HepG2 (cell line): ENCODE results near the gene GNPAT. TPM values are rescaled to one million over a fixed set of nuclear protein-coding genes. Genes with fewer than 3 reads are reported as not detected.

Source experiments
- CENPBD1 ChIP-seq: sonication (generic); formaldehyde crosslinking; IDR thresholded peaks from 2 replicates; pipeline ENCODE4 v1.8.0; 2022; ENCODE audit warnings: missing genetic modification reagents, low read depth, mild to moderate bottlenecking, borderline replicate concordance
- FLYWCH1 ChIP-seq: sonication (generic); formaldehyde crosslinking; IDR thresholded peaks from 2 replicates; pipeline ENCODE4 v1.8.1; 2023; ENCODE audit warnings: mild to moderate bottlenecking, missing genetic modification reagents
- FOXC1 ChIP-seq: sonication (generic); formaldehyde crosslinking; IDR thresholded peaks from 2 replicates; pipeline ENCODE4 v1.8.0; 2022; ENCODE audit warnings: mild to moderate bottlenecking, missing genetic modification reagents, borderline replicate concordance
- GTF3A ChIP-seq: sonication (generic); formaldehyde crosslinking; conservative IDR thresholded peaks from 2 replicates; pipeline ENCODE4 v1.4.0; 2020; ENCODE audit warnings: mild to moderate bottlenecking, missing genetic modification reagents
- HCFC1 ChIP-seq: fragments of 150-350 bp; IDR thresholded peaks from 2 replicates; pipeline ENCODE4 v1.6.1; 2014; ENCODE audit warnings: low read depth, low read length
- HOXA5 ChIP-seq: sonication (generic); formaldehyde crosslinking; IDR thresholded peaks from 2 replicates; pipeline ENCODE4 v1.4.0; 2020; ENCODE audit warnings: missing genetic modification reagents
- HOXA7 ChIP-seq: sonication (generic); formaldehyde crosslinking; IDR thresholded peaks from 2 replicates; pipeline ENCODE4 v1.8.1; 2022; ENCODE audit warnings: mild to moderate bottlenecking, missing genetic modification reagents, moderate library complexity
- HOXA9 ChIP-seq: sonication (generic); formaldehyde crosslinking; IDR thresholded peaks from 2 replicates; pipeline ENCODE4 v1.8.1; 2022; ENCODE audit warnings: missing genetic modification reagents, mild to moderate bottlenecking, moderate library complexity, borderline replicate concordance
- MXI1 ChIP-seq: IDR thresholded peaks from 3 replicates; pipeline ENCODE4 v1.6.1; 2012; ENCODE audit warnings: low read depth, low read length, inconsistent platforms, borderline replicate concordance
- NFE2 ChIP-seq: sonication (generic); formaldehyde crosslinking; IDR thresholded peaks from 2 replicates; pipeline ENCODE4 v1.4.0; 2020; ENCODE audit warnings: missing genetic modification reagents
- NFIC ChIP-seq: IDR thresholded peaks from 2 replicates; pipeline ENCODE4 v1.6.1; 2012; ENCODE audit warnings: mild to moderate bottlenecking, low read length, inconsistent platforms
- NR1H2 ChIP-seq: sonication (generic); formaldehyde crosslinking; IDR thresholded peaks from 2 replicates; pipeline ENCODE4 v1.8.1; 2022; ENCODE audit warnings: low read depth, missing genetic modification reagents, borderline replicate concordance
- PHB2 ChIP-seq: fragments of 450-650 bp; IDR thresholded peaks from 2 replicates; pipeline ENCODE4 v1.6.1; 2018; ENCODE audit not compliant: partially characterized antibody
- POGZ ChIP-seq: sonication (generic); formaldehyde crosslinking; IDR thresholded peaks from 2 replicates; pipeline ENCODE4 v1.4.0; 2020; ENCODE audit warnings: mild to moderate bottlenecking, missing genetic modification reagents
- POLR2A ChIP-seq, 2 experiments: IDR thresholded peaks; 2 replicates each; pipeline ENCODE4 v1.6.1; 2011; ENCODE audit warnings: low read depth in 2 of 2, low read length in 2 of 2, mild to moderate bottlenecking in 1 of 2, moderate library complexity in 1 of 2; ENCODE audit not compliant: insufficient read depth in 1 of 2
- POLR2AphosphoS5 ChIP-seq: IDR thresholded peaks from 2 replicates; pipeline ENCODE4 v1.6.1; 2012; ENCODE audit warnings: low read depth, low read length
- ZBTB20 ChIP-seq: sonication (generic); formaldehyde crosslinking; IDR thresholded peaks from 2 replicates; pipeline ENCODE4 v1.8.1; 2023; ENCODE audit warnings: missing genetic modification reagents, low read depth, mild to moderate bottlenecking, borderline replicate concordance
- ZBTB39 ChIP-seq: sonication (generic); formaldehyde crosslinking; IDR thresholded peaks from 2 replicates; pipeline ENCODE4 v1.5.0; 2020; ENCODE audit warnings: missing genetic modification reagents
- ZBTB7B ChIP-seq: sonication (generic); formaldehyde crosslinking; IDR thresholded peaks from 2 replicates; pipeline ENCODE4 v1.4.0; 2020; ENCODE audit warnings: missing genetic modification reagents
- ZFP36L2 ChIP-seq: sonication (generic); formaldehyde crosslinking; IDR thresholded peaks from 2 replicates; pipeline ENCODE4 v1.4.0; 2020; ENCODE audit warnings: missing genetic modification reagents
- ZMYM3 ChIP-seq: sonication (generic); formaldehyde crosslinking; IDR thresholded peaks from 2 replicates; pipeline ENCODE4 v1.5.1; 2020; ENCODE audit warnings: mild to moderate bottlenecking, missing genetic modification reagents
- ZNF460 ChIP-seq: sonication (generic); formaldehyde crosslinking; IDR thresholded peaks from 2 replicates; pipeline ENCODE4 v1.5.1; 2020; ENCODE audit warnings: missing genetic modification reagents, mild to moderate bottlenecking, borderline replicate concordance
- ZNF644 ChIP-seq: IDR thresholded peaks from 2 replicates; pipeline ENCODE4 v1.6.1; 2016; ENCODE audit warnings: low read depth
- ZNF7 ChIP-seq: IDR thresholded peaks from 2 replicates; pipeline ENCODE4 v1.6.1; 2016; ENCODE audit warnings: missing biosample characterization, missing genetic modification reagents
- ZNF713 ChIP-seq: sonication (generic); formaldehyde crosslinking; IDR thresholded peaks from 2 replicates; pipeline ENCODE4 v1.4.0; 2020; ENCODE audit warnings: mild to moderate bottlenecking, missing genetic modification reagents
- polyA plus RNA-seq, 8 experiments: library from polyadenylated mRNA; depleted of rRNA in 3 of 8; stranded (reverse) in 7 of 8; unstranded in 1 of 8; fragments of >200 nt; fragmentation: Illumina TruSeq in 4 of 8; extraction: Trizol in 4 of 8; gene quantifications; 2 replicates each; pipeline versions ENCODE4 v1.2.1 to v1.2.3, GENCODE V29; 2011 to 2016; ENCODE audit warnings: low read depth in 4 of 8, missing spikeins in 1 of 8, mixed read lengths in 1 of 8; ENCODE audit not compliant: insufficient read depth in 1 of 8
- total RNA-seq, 5 experiments: library from RNA; depleted of rRNA; stranded (reverse); fragments of >200 nt; fragmentation: Illumina TruSeq; extraction: Trizol; gene quantifications; 2 replicates each; pipeline ENCODE4 v1.2.3, GENCODE V29; 2016; ENCODE audit warnings: low read depth in 1 of 5
- TF ChIP-seq, protein P1 (sequence below): sonication (generic); formaldehyde crosslinking; IDR thresholded peaks from 2 replicates; pipeline ENCODE4 v1.4.0; 2020; ENCODE audit warnings: mild to moderate bottlenecking, missing genetic modification reagents
- TF ChIP-seq, protein P2 (sequence below): sonication (generic); formaldehyde crosslinking; IDR thresholded peaks from 2 replicates; pipeline ENCODE4 v1.4.0; 2020; ENCODE audit warnings: missing genetic modification reagents

Gene GNPAT
- total and polyA plus RNA-seq, 2 of the 13 experiments (the other 11 are each of a cell fraction or from before 2014, with no cell fraction given), result 58.3 to 114 TPM

- TF ChIP-seq, protein P1, sequence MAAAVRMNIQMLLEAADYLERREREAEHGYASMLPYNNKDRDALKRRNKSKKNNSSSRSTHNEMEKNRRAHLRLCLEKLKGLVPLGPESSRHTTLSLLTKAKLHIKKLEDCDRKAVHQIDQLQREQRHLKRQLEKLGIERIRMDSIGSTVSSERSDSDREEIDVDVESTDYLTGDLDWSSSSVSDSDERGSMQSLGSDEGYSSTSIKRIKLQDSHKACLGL (CRISPR knock-in tag), result 0 out of 2 replicates have a peak, but pooled peaks have one; percentile 36
- TF ChIP-seq ZNF460 (no peak), FOXC1 (CRISPR knock-in tag) (no peak; the same call in 1 of the 2 replicates), HOXA9 (no peak), POLR2AphosphoS5 (0 out of 2 replicates have a peak, but pooled peaks have one; percentile 26), HOXA7 (CRISPR knock-in tag) (no peak), ZNF713 (CRISPR knock-in tag) (no peak), NR1H2 (CRISPR knock-in tag) (no peak), GTF3A (CRISPR knock-in tag) (no peak), HOXA5 (CRISPR knock-in tag) (0 out of 2 replicates have a peak, but pooled peaks have one; percentile 38), HCFC1 (no peak), PHB2 (no peak), NFIC (no peak), ZBTB7B (CRISPR knock-in tag) (peak; percentile 82), POLR2A (IDR thresholded peaks at IDR 0.05; ENCODE audit: insufficient read depth in 1 of 2, low read depth in 2 of 2, low read length in 2 of 2) (no peak), ZMYM3 (0 out of 2 replicates have a peak, but pooled peaks have one; percentile 16), POGZ (CRISPR knock-in tag) (no peak), ZFP36L2 (CRISPR knock-in tag) (no peak), ZNF7 (CRISPR knock-in tag) (no peak), ZNF644 (CRISPR knock-in tag) (no peak), MXI1 (no peak), CENPBD1 (CRISPR knock-in tag) (no peak), ZBTB39 (CRISPR knock-in tag) (no peak), NFE2 (CRISPR knock-in tag) (no peak), FLYWCH1 (CRISPR knock-in tag) (no peak), ZBTB20 (CRISPR knock-in tag) (no peak)
- TF ChIP-seq, protein P2, sequence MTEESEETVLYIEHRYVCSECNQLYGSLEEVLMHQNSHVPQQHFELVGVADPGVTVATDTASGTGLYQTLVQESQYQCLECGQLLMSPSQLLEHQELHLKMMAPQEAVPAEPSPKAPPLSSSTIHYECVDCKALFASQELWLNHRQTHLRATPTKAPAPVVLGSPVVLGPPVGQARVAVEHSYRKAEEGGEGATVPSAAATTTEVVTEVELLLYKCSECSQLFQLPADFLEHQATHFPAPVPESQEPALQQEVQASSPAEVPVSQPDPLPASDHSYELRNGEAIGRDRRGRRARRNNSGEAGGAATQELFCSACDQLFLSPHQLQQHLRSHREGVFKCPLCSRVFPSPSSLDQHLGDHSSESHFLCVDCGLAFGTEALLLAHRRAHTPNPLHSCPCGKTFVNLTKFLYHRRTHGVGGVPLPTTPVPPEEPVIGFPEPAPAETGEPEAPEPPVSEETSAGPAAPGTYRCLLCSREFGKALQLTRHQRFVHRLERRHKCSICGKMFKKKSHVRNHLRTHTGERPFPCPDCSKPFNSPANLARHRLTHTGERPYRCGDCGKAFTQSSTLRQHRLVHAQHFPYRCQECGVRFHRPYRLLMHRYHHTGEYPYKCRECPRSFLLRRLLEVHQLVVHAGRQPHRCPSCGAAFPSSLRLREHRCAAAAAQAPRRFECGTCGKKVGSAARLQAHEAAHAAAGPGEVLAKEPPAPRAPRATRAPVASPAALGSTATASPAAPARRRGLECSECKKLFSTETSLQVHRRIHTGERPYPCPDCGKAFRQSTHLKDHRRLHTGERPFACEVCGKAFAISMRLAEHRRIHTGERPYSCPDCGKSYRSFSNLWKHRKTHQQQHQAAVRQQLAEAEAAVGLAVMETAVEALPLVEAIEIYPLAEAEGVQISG (CRISPR knock-in tag), result no peak; the same call in 1 of the 2 replicates
These were observed 29.8 kb upstream of the GNPAT start (continued) for GRCh38 chr1:231211005-231211857.
